GM12872 (cell line): ENCODE results near the gene SCN5A.
A peak's percentile ranks its signal among the peaks of the same experiment; 100 is the strongest.

Source experiments
- CTCF ChIP-seq: IDR thresholded peaks from 3 replicates; pipeline ENCODE4 v1.5.1; 2011; ENCODE audit warnings: low read depth, mild to moderate bottlenecking, low read length, moderate library complexity; ENCODE audit not compliant: insufficient read depth

The SCN5A gene

GRCh38 chr3:38687321-38687720 is 37.8 kb upstream of the SCN5A start:
- no peak for TF ChIP-seq CTCF

- TF ChIP-seq CTCF, result no peak
Observed at GRCh38 chr3:38684546-38684945, 35.1 kb upstream of the SCN5A start.

GRCh38 chr3:38669668-38670067 is 20.2 kb upstream of the SCN5A start:
- TF ChIP-seq CTCF, result no peak

- peak; percentile 35; the same call in 2 of the 3 replicates for TF ChIP-seq CTCF
Observed at GRCh38 chr3:38662544-38662943, 13.1 kb upstream of the SCN5A start.

- no peak for TF ChIP-seq CTCF
Observed at GRCh38 chr3:38658841-38659240, 9.4 kb upstream of the SCN5A start.

- no peak for TF ChIP-seq CTCF
Observed at GRCh38 chr3:38657369-38657768, 7.9 kb upstream of the SCN5A start.

- TF ChIP-seq CTCF, result peak; percentile 59
Observed at GRCh38 chr3:38655708-38656300, 6.3 kb upstream of the SCN5A start.
